MM.1S (cell line): ENCODE data around the gene C13orf46.

Source experiments
- DNase-seq: peaks from one replicate; pipeline ENCODE4 v3.0.0-alpha.2; 2015
- H2AFZ ChIP-seq: fragments of 300-600 bp; sonication (generic); 2 replicates; pipeline ENCODE4 v1.6.0; 2016; ENCODE audit warnings: antibody characterized with exemption, low read length
- H3F3A ChIP-seq: fragments of 300-600 bp; sonication (generic); 2 replicates; pipeline ENCODE4 v1.6.1; 2016; ENCODE audit warnings: mild to moderate bottlenecking, antibody characterized with exemption, low read length, moderate library complexity, mixed read lengths; ENCODE audit not compliant: insufficient read depth
- H3K27ac ChIP-seq: fragments of 300-600 bp; sonication (generic); 2 replicates; pipeline ENCODE4 v1.5.1; 2016; ENCODE audit warnings: mild to moderate bottlenecking, low read length
- H3K27me3 ChIP-seq: fragments of 300-600 bp; sonication (generic); replicated peaks from 2 replicates; pipeline ENCODE4 v1.6.0; 2016; ENCODE audit warnings: low read length; ENCODE audit not compliant: insufficient read depth
- H3K36me3 ChIP-seq: fragments of 300-600 bp; sonication (generic); replicated peaks from 2 replicates; pipeline ENCODE4 v1.6.1; 2016; ENCODE audit warnings: mild to moderate bottlenecking, low read length, mixed read lengths; ENCODE audit not compliant: insufficient read depth
- H3K4me1 ChIP-seq: fragments of 300-600 bp; sonication (generic); 2 replicates; pipeline ENCODE4 v1.6.1; 2016; ENCODE audit warnings: low read length, mixed read lengths
- H3K4me2 ChIP-seq: fragments of 300-600 bp; sonication (generic); 2 replicates; pipeline ENCODE4 v1.6.0; 2016; ENCODE audit warnings: low read depth, low read length
- H3K4me3 ChIP-seq: fragments of 300-600 bp; sonication (generic); 2 replicates; pipeline ENCODE4 v1.5.1; 2016; ENCODE audit warnings: low read length, mixed read lengths
- H3K79me2 ChIP-seq: fragments of 300-600 bp; sonication (generic); 2 replicates; pipeline ENCODE4 v1.6.1; 2016; ENCODE audit warnings: mixed run types, low read length, mixed read lengths
- H3K9ac ChIP-seq: fragments of 300-600 bp; sonication (generic); 2 replicates; pipeline ENCODE4 v1.6.1; 2016; ENCODE audit warnings: low read length, mixed read lengths
- H3K9me2 ChIP-seq: fragments of 300-600 bp; sonication (generic); replicated peaks from 2 replicates; pipeline ENCODE4 v1.6.1; 2016; ENCODE audit warnings: mild to moderate bottlenecking, low read length, mixed read lengths; ENCODE audit not compliant: insufficient read depth
- H3K9me3 ChIP-seq: fragments of 300-600 bp; sonication (generic); replicated peaks from 2 replicates; pipeline ENCODE4 v1.6.1; 2016; ENCODE audit warnings: mild to moderate bottlenecking, low read length, mixed read lengths; ENCODE audit not compliant: insufficient read depth
- H4K20me1 ChIP-seq: fragments of 300-600 bp; sonication (generic); 2 replicates; pipeline ENCODE4 v1.6.1; 2016; ENCODE audit warnings: mild to moderate bottlenecking, low read length, moderate library complexity, mixed read lengths; ENCODE audit not compliant: insufficient read depth
- EZH2 ChIP-seq: fragments of 300-600 bp; sonication (generic); optimal IDR thresholded peaks from 2 replicates; pipeline ENCODE3; 2017; ENCODE audit warnings: low read depth, mild to moderate bottlenecking, antibody characterized with exemption, low read length, mixed read lengths
- EZH2phosphoT487 ChIP-seq: fragments of 300-600 bp; sonication (generic); IDR thresholded peaks from 2 replicates; pipeline ENCODE4 v1.6.1; 2018; ENCODE audit warnings: antibody characterized with exemption, low read length
- TF ChIP-seq, protein P1 (sequence below): fragments of 300-600 bp; sonication (generic); IDR thresholded peaks from 2 replicates; pipeline ENCODE4 v1.5.1; 2016; ENCODE audit warnings: antibody characterized with exemption, low read length, mixed read lengths

Gene C13orf46

GRCh38 chr13:114002771-114003321, 29.0 kb upstream of the C13orf46 start:
- H4K20me1 ChIP-seq: no peaks in the 10 kb centered on the region
- DNase-seq: no peak
- H3K4me3 ChIP-seq: no peak overlapping the region
- no peaks in the 10 kb centered on the region for H3K4me1 ChIP-seq
- H3K36me3 ChIP-seq: no peaks in the 10 kb centered on the region; the same call in 1 of the 2 replicates
- no peak overlapping the region for H3K9ac ChIP-seq
- no peaks in the 10 kb centered on the region for H3K9me2 ChIP-seq
- H3K79me2 ChIP-seq: peaks cover 10% of the 10 kb centered on the region
- no peak overlapping the region for H3K4me2 ChIP-seq
- H2AFZ ChIP-seq: no peak overlapping the region
- TF ChIP-seq EZH2phosphoT487: no peak
- TF ChIP-seq, protein P1, sequence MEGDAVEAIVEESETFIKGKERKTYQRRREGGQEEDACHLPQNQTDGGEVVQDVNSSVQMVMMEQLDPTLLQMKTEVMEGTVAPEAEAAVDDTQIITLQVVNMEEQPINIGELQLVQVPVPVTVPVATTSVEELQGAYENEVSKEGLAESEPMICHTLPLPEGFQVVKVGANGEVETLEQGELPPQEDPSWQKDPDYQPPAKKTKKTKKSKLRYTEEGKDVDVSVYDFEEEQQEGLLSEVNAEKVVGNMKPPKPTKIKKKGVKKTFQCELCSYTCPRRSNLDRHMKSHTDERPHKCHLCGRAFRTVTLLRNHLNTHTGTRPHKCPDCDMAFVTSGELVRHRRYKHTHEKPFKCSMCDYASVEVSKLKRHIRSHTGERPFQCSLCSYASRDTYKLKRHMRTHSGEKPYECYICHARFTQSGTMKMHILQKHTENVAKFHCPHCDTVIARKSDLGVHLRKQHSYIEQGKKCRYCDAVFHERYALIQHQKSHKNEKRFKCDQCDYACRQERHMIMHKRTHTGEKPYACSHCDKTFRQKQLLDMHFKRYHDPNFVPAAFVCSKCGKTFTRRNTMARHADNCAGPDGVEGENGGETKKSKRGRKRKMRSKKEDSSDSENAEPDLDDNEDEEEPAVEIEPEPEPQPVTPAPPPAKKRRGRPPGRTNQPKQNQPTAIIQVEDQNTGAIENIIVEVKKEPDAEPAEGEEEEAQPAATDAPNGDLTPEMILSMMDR: no peak
- no peak for TF ChIP-seq EZH2
- no peak overlapping the region for H3K27ac ChIP-seq
- H3F3A ChIP-seq: peaks cover 6% of the 10 kb centered on the region; the same call in 1 of the 2 replicates
- H3K9me3 ChIP-seq: no peaks in the 10 kb centered on the region
- H3K27me3 ChIP-seq: no peaks in the 10 kb centered on the region

- no peak overlapping the region for H3K9ac ChIP-seq
- TF ChIP-seq EZH2phosphoT487: no peak
- no peak for TF ChIP-seq EZH2
- TF ChIP-seq, protein P1: no peak
Observed at GRCh38 chr13:114002009-114002544, 28.2 kb upstream of the C13orf46 start.

GRCh38 chr13:114001331-114002008, 27.6 kb upstream of the C13orf46 start:
- no peak overlapping the region for H3K9ac ChIP-seq
- no peak for DNase-seq
- TF ChIP-seq, protein P1: no peak
- no peak for TF ChIP-seq EZH2phosphoT487
- no peak for TF ChIP-seq EZH2
- H3K27me3 ChIP-seq: no peaks in the 10 kb centered on the region
- H3K4me1 ChIP-seq: no peaks in the 10 kb centered on the region
- H3K9me2 ChIP-seq: no peaks in the 10 kb centered on the region
- H3K4me3 ChIP-seq: no peak overlapping the region
- H3K4me2 ChIP-seq: no peak overlapping the region
- no peaks in the 10 kb centered on the region; the same call in 1 of the 2 replicates for H3K36me3 ChIP-seq
- H3K9me3 ChIP-seq: no peaks in the 10 kb centered on the region
- no peak overlapping the region for H2AFZ ChIP-seq
- H3K79me2 ChIP-seq: peaks cover 10% of the 10 kb centered on the region
- peaks cover 6% of the 10 kb centered on the region; the same call in 1 of the 2 replicates for H3F3A ChIP-seq
- no peaks in the 10 kb centered on the region for H4K20me1 ChIP-seq
- H3K27ac ChIP-seq: no peak overlapping the region

More at GRCh38 chr13:114002009-114002544, 28.2 kb upstream of the C13orf46 start:
- Histone ChIP-seq H3K27me3 (no peaks in the 10 kb centered on the region), H4K20me1 (no peaks in the 10 kb centered on the region), H2AFZ (no peak overlapping the region), H3K36me3 (no peaks in the 10 kb centered on the region; the same call in 1 of the 2 replicates), H3K4me3 (no peak overlapping the region), H3K79me2 (peaks cover 10% of the 10 kb centered on the region), H3K9me2 (no peaks in the 10 kb centered on the region), H3K27ac (no peak overlapping the region), H3K9me3 (no peaks in the 10 kb centered on the region), H3F3A (peaks cover 6% of the 10 kb centered on the region; the same call in 1 of the 2 replicates), H3K4me1 (no peaks in the 10 kb centered on the region), H3K4me2 (no peak overlapping the region)
- DNase-seq: no peak
